ENCODE data around the gene CR1.
"Not testable (repeated sequence)": the region's sequence is repeated elsewhere in the genome, so short reads cannot be mapped to it uniquely, and the experiment has no call there.

Gene CR1

GRCh38 chr1:207504438-207504837 lies 8.5 kb downstream of the CR1 start:
- no peak for DNase-seq (ENCODE audit: low read depth)

GRCh38 chr1:207510444-207510843 lies 14.5 kb downstream of the CR1 start:
- no peak for DNase-seq (ENCODE audit: low read depth)

- no peak for DNase-seq (ENCODE audit: low read depth)
Observed at GRCh38 chr1:207514890-207515289, 18.9 kb downstream of the CR1 start.

GRCh38 chr1:207516729-207517128 lies 20.8 kb downstream of the CR1 start:
- no peak for DNase-seq (ENCODE audit: low read depth)

- DNase-seq (ENCODE audit: low read depth), result no peak
Observed at GRCh38 chr1:207518608-207519236, 22.8 kb downstream of the CR1 start.

GRCh38 chr1:207519505-207520399 lies 23.8 kb downstream of the CR1 start:
- DNase-seq (ENCODE audit: low read depth), result no peak

- not testable (repeated sequence) for DNase-seq (ENCODE audit: low read depth)
Observed at GRCh38 chr1:207520400-207521345, 24.7 kb downstream of the CR1 start.

GRCh38 chr1:207525239-207525638 lies 29.3 kb downstream of the CR1 start:
- not testable (repeated sequence) for DNase-seq (ENCODE audit: low read depth)

GRCh38 chr1:207528401-207528800 lies 32.4 kb downstream of the CR1 start:
- not testable (repeated sequence) for DNase-seq (ENCODE audit: low read depth)

GRCh38 chr1:207536263-207536662 lies 40.3 kb downstream of the CR1 start:
- not testable (repeated sequence) for DNase-seq (ENCODE audit: low read depth)

- DNase-seq (ENCODE audit: low read depth), result not testable (repeated sequence)
Observed at GRCh38 chr1:207546677-207547357, 50.9 kb downstream of the CR1 start.

- not testable (repeated sequence) for DNase-seq (ENCODE audit: low read depth)
Observed at GRCh38 chr1:207554823-207555222, 58.9 kb downstream of the CR1 start.

- no peak for DNase-seq (ENCODE audit: low read depth)
Observed at GRCh38 chr1:207565546-207566468, 69.8 kb downstream of the CR1 start.

GRCh38 chr1:207571926-207572325 lies 76.0 kb downstream of the CR1 start:
- not testable (repeated sequence) for DNase-seq (ENCODE audit: low read depth)

GRCh38 chr1:207573074-207573473 lies 77.1 kb downstream of the CR1 start:
- not testable (repeated sequence) for DNase-seq (ENCODE audit: low read depth)

GRCh38 chr1:207575381-207575780 lies 79.4 kb downstream of the CR1 start:
- DNase-seq (ENCODE audit: low read depth), result not testable (repeated sequence)

- no peak for DNase-seq (ENCODE audit: low read depth)
Observed at GRCh38 chr1:207578796-207579435, 83.0 kb downstream of the CR1 start.

- no peak for DNase-seq (ENCODE audit: low read depth)
Observed at GRCh38 chr1:207579436-207579799, 83.5 kb downstream of the CR1 start.

- no peak for DNase-seq (ENCODE audit: low read depth)
Observed at GRCh38 chr1:207581496-207582153, 85.7 kb downstream of the CR1 start.
